ENCODE results near the gene BTBD1.

DNA sequence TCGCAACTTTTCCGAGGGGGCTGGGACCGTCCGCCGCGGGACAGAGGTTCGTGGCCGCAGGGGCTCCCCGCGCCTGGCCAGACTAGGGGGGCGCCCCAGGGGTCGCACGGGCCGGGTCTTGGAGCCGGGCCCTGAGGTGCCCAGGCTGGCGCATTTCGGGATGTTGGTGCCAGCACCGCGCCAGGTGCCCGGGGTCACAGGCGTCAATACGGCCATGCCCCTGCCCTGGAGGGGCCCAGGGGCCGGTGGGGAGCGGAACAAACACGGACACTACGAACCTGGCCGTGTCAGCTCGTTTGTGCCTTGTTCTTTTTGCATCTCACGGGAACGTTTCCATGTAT lies 40.8 kb upstream of the BTBD1 start:
- no peak for TF ChIP-seq TOX (CRISPR knock-in tag; IDR thresholded peaks at IDR 0.05; ENCODE audit: borderline replicate concordance)
- no peak for TF ChIP-seq SNAI2 (CRISPR knock-in tag; IDR thresholded peaks at IDR 0.05)
- TF ChIP-seq, protein P1, sequence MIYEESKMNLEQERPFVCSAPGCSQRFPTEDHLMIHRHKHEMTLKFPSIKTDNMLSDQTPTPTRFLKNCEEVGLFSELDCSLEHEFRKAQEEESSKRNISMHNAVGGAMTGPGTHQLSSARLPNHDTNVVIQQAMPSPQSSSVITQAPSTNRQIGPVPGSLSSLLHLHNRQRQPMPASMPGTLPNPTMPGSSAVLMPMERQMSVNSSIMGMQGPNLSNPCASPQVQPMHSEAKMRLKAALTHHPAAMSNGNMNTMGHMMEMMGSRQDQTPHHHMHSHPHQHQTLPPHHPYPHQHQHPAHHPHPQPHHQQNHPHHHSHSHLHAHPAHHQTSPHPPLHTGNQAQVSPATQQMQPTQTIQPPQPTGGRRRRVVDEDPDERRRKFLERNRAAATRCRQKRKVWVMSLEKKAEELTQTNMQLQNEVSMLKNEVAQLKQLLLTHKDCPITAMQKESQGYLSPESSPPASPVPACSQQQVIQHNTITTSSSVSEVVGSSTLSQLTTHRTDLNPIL (CRISPR knock-in tag; IDR thresholded peaks at IDR 0.05; ENCODE audit: low read depth) = no peak
- TF ChIP-seq ZNF8 (CRISPR knock-in tag; IDR thresholded peaks at IDR 0.05) = no peak
- no peak for TF ChIP-seq ZFP3 (CRISPR knock-in tag; IDR thresholded peaks at IDR 0.05)
- no peak for TF ChIP-seq TCF4 (CRISPR knock-in tag; IDR thresholded peaks at IDR 0.05; ENCODE audit: borderline replicate concordance)

All from SK-N-SH treated with all-trans-retinoic acid at 6 μM for 48 hours (cell line).